ENCODE results near the gene ELF1. TPM values are rescaled to one million over a fixed set of nuclear protein-coding genes. Genes with fewer than 3 reads are reported as not detected.

The ELF1 gene
- total and polyA plus RNA-seq, 2 donors from 2014 or later: 12.0 to 95.1 TPM

DNA sequence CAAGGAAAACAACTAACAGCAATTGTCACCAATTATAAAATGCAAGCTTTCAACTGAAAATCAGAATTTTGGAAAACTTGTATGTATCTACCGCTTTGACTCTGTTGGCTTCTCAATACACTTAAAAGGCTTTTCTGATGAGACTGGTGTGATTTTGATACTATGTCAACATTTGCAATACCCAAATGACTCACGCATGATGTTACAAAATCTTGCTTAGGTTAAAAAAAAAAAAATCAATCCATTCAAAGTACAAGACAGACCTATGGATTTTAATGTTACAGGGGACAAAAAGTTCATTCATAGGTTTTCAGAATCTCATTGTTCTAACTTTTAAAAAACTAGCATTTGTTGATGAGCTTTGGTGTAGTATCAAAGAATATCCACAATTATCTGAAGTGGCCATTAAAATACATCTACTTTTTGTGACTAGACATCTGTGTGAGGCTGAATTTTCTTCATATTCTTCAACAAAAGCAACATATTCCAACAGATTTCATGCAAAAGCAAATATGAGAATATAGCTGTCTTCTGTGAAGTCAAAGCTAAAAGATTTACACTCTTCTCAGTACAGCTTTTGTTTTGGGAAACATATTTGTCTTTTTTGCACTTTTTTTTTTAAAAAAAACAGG lies 10.7 kb downstream of the ELF1 start:
- no peak for DNase-seq
- Histone ChIP-seq H3K27ac (ENCODE audit: low read depth in 2 of 2, low read length in 2 of 2) (no peak overlapping the region), H3K27me3 (ENCODE audit: control insufficient read depth, insufficient read depth, low read length) (no peaks in the 10 kb centered on the region), H3K4me1 (ENCODE audit: control insufficient read depth in 2 of 3, insufficient read depth in 2 of 3, low read depth in 1 of 3, low read length in 3 of 3) (peaks cover 0 to 25% (median 7%) of the 10 kb centered on the region in 3 donors), H3K9me3 (ENCODE audit: control insufficient read depth in 2 of 3, insufficient read depth in 1 of 3, low read length in 3 of 3) (no peaks in the 10 kb centered on the region), H3K4me3 (ENCODE audit: low read length in 3 of 3) (no peak overlapping the region), H3K9ac (ENCODE audit: low read length in 3 of 3) (no peak overlapping the region), H3K36me3 (ENCODE audit: control insufficient read depth in 2 of 3, insufficient read depth in 3 of 3, low read length in 3 of 3) (no peaks in the 10 kb centered on the region)
- FAIRE-seq: no peak
- intact Hi-C loops (cut with DNase I): no loop called here
- TF ChIP-seq CTCF (IDR thresholded peaks at IDR 0.05; ENCODE audit: borderline replicate concordance, extremely low read depth, insufficient read depth): no peak

GRCh38 chr13:41007744-41008128 lies 11.4 kb downstream of the ELF1 start:
- intact Hi-C loops (cut with DNase I): no loop called here
- TF ChIP-seq CTCF (IDR thresholded peaks at IDR 0.05; ENCODE audit: borderline replicate concordance, extremely low read depth, insufficient read depth): no peak
- Histone ChIP-seq H3K9ac (ENCODE audit: low read length in 3 of 3) (no peak overlapping the region), H3K27ac (ENCODE audit: low read depth in 2 of 2, low read length in 2 of 2) (no peak overlapping the region), H3K36me3 (ENCODE audit: control insufficient read depth in 2 of 3, insufficient read depth in 3 of 3, low read length in 3 of 3) (no peaks in the 10 kb centered on the region), H3K4me1 (ENCODE audit: control insufficient read depth in 2 of 3, insufficient read depth in 2 of 3, low read depth in 1 of 3, low read length in 3 of 3) (peaks cover 0 to 25% (median 7%) of the 10 kb centered on the region in 3 donors), H3K4me3 (ENCODE audit: low read length in 3 of 3) (no peak overlapping the region), H3K9me3 (ENCODE audit: control insufficient read depth in 2 of 3, insufficient read depth in 1 of 3, low read length in 3 of 3) (no peaks in the 10 kb centered on the region), H3K27me3 (ENCODE audit: control insufficient read depth, insufficient read depth, low read length) (no peaks in the 10 kb centered on the region)
- no peak for DNase-seq
- FAIRE-seq: no peak

DNA sequence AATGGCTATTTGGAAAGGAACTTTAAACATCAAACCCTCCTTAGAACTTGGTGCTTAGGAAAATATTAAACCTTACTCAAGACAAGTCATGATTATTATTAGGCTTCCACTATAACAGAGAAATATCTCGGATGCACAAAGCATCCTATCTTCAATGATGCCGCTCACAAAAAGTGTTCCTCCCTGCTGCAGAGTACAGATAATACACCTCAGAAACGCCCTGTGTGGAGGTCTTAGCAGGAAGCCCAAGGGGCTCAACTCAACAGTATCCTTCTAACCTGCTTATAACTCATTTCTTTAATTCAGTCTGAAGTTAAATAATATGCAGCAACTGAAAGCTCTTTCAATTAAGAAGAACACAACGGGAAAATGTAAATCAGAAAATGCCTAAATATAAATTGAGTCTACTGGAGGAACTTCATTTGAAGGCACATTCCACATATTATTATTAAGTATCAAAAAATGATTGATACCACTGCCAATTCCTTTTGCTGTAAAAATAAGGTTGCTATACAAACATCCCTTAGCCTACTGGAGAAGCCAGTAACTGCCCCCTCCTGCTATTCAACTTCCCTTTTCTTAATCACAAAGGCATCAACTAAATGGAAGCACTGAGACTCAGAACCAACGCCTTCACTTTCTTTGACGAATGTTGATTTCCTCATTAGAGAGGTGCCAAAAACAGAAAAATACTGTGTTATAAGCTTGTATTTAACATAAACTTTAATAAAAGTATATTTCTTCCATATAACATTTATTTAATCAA lies 12.0 kb downstream of the ELF1 start:
- H3K4me1 ChIP-seq (ENCODE audit: control insufficient read depth in 2 of 3, insufficient read depth in 2 of 3, low read depth in 1 of 3, low read length in 3 of 3): peaks cover 0 to 25% (median 7%) of the 10 kb centered on the region in 3 donors
- H3K27me3 ChIP-seq (ENCODE audit: control insufficient read depth, insufficient read depth, low read length): no peaks in the 10 kb centered on the region
- H3K27ac ChIP-seq (ENCODE audit: low read depth in 2 of 2, low read length in 2 of 2): no peak overlapping the region
- H3K9ac ChIP-seq (ENCODE audit: low read length in 3 of 3): no peak overlapping the region
- H3K36me3 ChIP-seq (ENCODE audit: control insufficient read depth in 2 of 3, insufficient read depth in 3 of 3, low read length in 3 of 3): no peaks in the 10 kb centered on the region
- no peak for TF ChIP-seq CTCF (IDR thresholded peaks at IDR 0.05; ENCODE audit: borderline replicate concordance, extremely low read depth, insufficient read depth)
- H3K4me3 ChIP-seq (ENCODE audit: low read length in 3 of 3): no peak overlapping the region
- DNase-seq: no peak
- no peaks in the 10 kb centered on the region for H3K9me3 ChIP-seq (ENCODE audit: control insufficient read depth in 2 of 3, insufficient read depth in 1 of 3, low read length in 3 of 3)
- no peak for FAIRE-seq
- intact Hi-C loops (cut with DNase I): no loop called here
